Measurements from ENCODE around the gene HNF1A. TPM values are rescaled to one million over a fixed set of nuclear protein-coding genes. Genes with fewer than 3 reads are reported as not detected.

The HNF1A gene
- polyA plus RNA-seq (2013, experiment 1 of 2) = not detected
- not detected for polyA plus RNA-seq (2013, experiment 2 of 2)

DNA sequence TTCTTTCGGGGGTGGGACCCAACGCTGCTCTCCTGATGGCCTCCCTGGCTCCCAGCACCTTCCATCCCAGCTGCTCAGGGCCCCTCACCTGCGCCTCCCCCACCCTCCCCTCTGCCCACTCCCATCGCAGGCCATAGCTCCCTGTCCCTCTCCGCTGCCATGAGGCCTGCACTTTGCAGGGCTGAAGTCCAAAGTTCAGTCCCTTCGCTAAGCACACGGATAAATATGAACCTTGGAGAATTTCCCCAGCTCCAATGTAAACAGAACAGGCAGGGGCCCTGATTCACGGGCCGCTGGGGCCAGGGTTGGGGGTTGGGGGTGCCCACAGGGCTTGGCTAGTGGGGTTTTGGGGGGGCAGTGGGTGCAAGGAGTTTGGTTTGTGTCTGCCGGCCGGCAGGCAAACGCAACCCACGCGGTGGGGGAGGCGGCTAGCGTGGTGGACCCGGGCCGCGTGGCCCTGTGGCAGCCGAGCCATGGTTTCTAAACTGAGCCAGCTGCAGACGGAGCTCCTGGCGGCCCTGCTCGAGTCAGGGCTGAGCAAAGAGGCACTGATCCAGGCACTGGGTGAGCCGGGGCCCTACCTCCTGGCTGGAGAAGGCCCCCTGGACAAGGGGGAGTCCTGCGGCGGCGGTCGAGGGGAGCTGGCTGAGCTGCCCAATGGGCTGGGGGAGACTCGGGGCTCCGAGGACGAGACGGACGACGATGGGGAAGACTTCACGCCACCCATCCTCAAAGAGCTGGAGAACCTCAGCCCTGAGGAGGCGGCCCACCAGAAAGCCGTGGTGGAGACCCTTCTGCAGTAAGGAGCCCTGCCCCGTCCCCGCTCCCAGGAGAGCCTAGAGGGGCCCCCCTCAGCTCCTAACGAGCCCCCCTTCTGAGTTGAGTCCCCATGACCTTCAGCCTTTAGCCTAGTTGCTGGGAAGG lies at the start of gene HNF1A:
Gene HNF1A, plus strand, starts transcription at position 248 of the 924 bp plus-strand sequence. Its CDS starts 226 bp downstream, at position 474.
- Histone ChIP-seq H3K27ac (ENCODE audit: low read depth, low read length) (no peak within 1 kb of the TSS), H3K4me1 (ENCODE audit: insufficient read depth, low read length) (no peaks in the 10 kb centered on the region), H3K27me3 (ENCODE audit: insufficient read depth, low read length) (no peaks in the 10 kb centered on the region), H3K4me3 (ENCODE audit: low read length) (no peak within 1 kb of the TSS), H3K9ac (ENCODE audit: low read depth, low read length) (no peak within 1 kb of the TSS), H3K9me3 (ENCODE audit: insufficient read depth, low read depth, low read length) (no peaks in the 10 kb centered on the region), H3K36me3 (ENCODE audit: insufficient read depth, low read length) (no peaks in the 10 kb centered on the region)
- 92% methylated on average over 40 of the region's 40 CpGs for WGBS

- Histone ChIP-seq H3K4me3 (ENCODE audit: low read length) (no peak overlapping the region), H3K9me3 (ENCODE audit: insufficient read depth, low read depth, low read length) (no peaks in the 10 kb centered on the region), H3K4me1 (ENCODE audit: insufficient read depth, low read length) (peaks cover 20% of the 10 kb centered on the region), H3K9ac (ENCODE audit: low read depth, low read length) (peak overlapping the region; percentile 62), H3K27ac (ENCODE audit: low read depth, low read length) (peak overlapping the region; percentile 59; the same call in 1 of the 2 replicates), H3K36me3 (ENCODE audit: insufficient read depth, low read length) (no peaks in the 10 kb centered on the region), H3K27me3 (ENCODE audit: insufficient read depth, low read length) (no peaks in the 10 kb centered on the region)
- WGBS = 77% methylated on average over 13 of the region's 13 CpGs
Observed at GRCh38 chr12:120928864-120929652, 49.3 kb upstream of the HNF1A start.

DNA sequence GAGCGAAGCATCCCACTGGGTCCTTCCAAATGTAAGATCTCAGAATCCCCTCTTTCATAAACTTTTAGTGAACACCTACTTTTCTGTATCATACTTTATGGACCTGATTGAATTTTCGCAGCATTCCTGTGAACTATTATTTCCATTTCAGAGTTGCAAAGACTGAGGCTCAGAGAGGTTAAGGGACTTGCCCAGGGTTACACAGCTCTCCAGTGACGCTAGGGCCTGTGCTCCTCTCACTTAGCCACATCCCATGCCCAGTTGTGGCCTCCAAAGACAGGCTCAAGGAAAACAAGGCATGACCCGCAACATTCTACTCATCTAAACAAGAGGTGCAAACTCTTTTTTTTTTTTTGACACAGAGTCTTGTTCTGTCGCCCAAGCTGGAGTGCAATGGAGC lies 48.3 kb upstream of the HNF1A start:
- Histone ChIP-seq H3K4me3 (ENCODE audit: low read length) (no peak overlapping the region), H3K9ac (ENCODE audit: low read depth, low read length) (no peak overlapping the region), H3K4me1 (ENCODE audit: insufficient read depth, low read length) (peaks cover 20% of the 10 kb centered on the region), H3K9me3 (ENCODE audit: insufficient read depth, low read depth, low read length) (no peaks in the 10 kb centered on the region), H3K27me3 (ENCODE audit: insufficient read depth, low read length) (no peaks in the 10 kb centered on the region), H3K36me3 (ENCODE audit: insufficient read depth, low read length) (no peaks in the 10 kb centered on the region), H3K27ac (ENCODE audit: low read depth, low read length) (no peak overlapping the region)
- WGBS = 93% methylated on average over 5 of the region's 5 CpGs

DNA sequence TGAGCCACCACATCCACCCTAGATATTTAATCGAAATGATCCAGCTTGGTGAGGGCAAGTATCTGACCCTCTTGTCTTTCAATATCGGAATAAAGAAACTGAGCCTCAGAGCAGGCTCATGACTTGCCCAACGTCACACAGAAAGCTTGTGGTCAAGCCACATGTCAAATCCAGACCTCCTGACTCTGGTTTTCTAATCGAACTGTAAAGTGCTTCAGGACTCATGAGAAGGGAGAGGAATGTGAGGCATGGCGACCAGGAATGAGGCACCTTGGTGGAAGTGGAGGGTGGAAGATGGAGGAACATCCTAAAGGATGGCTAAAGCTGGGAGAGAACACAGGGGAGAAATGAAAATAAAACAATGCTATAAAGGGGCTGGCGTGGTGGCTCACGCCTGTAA lies 46.3 kb upstream of the HNF1A start:
- 0 out of 2 replicates have a peak, but pooled peaks cover 7% of the 10 kb centered on the region for H3K4me1 ChIP-seq (ENCODE audit: insufficient read depth, low read length)
- H3K4me3 ChIP-seq (ENCODE audit: low read length) = no peak overlapping the region
- H3K36me3 ChIP-seq (ENCODE audit: insufficient read depth, low read length) = no peaks in the 10 kb centered on the region
- H3K9me3 ChIP-seq (ENCODE audit: insufficient read depth, low read depth, low read length) = no peaks in the 10 kb centered on the region
- no peaks in the 10 kb centered on the region for H3K27me3 ChIP-seq (ENCODE audit: insufficient read depth, low read length)
- no peak overlapping the region for H3K9ac ChIP-seq (ENCODE audit: low read depth, low read length)
- 93% methylated on average over 7 of the region's 7 CpGs for WGBS
- no peak overlapping the region for H3K27ac ChIP-seq (ENCODE audit: low read depth, low read length)

GRCh38 chr12:120932956-120933526 lies 45.3 kb upstream of the HNF1A start:
- H3K4me1 ChIP-seq (ENCODE audit: insufficient read depth, low read length) = 0 out of 2 replicates have a peak, but pooled peaks cover 7% of the 10 kb centered on the region
- H3K27me3 ChIP-seq (ENCODE audit: insufficient read depth, low read length) = no peaks in the 10 kb centered on the region
- H3K4me3 ChIP-seq (ENCODE audit: low read length) = no peak overlapping the region
- no peaks in the 10 kb centered on the region for H3K36me3 ChIP-seq (ENCODE audit: insufficient read depth, low read length)
- no peak overlapping the region for H3K27ac ChIP-seq (ENCODE audit: low read depth, low read length)
- no peaks in the 10 kb centered on the region for H3K9me3 ChIP-seq (ENCODE audit: insufficient read depth, low read depth, low read length)
- no peak overlapping the region for H3K9ac ChIP-seq (ENCODE audit: low read depth, low read length)
- 89% methylated on average over 9 of the region's 9 CpGs for WGBS

DNA sequence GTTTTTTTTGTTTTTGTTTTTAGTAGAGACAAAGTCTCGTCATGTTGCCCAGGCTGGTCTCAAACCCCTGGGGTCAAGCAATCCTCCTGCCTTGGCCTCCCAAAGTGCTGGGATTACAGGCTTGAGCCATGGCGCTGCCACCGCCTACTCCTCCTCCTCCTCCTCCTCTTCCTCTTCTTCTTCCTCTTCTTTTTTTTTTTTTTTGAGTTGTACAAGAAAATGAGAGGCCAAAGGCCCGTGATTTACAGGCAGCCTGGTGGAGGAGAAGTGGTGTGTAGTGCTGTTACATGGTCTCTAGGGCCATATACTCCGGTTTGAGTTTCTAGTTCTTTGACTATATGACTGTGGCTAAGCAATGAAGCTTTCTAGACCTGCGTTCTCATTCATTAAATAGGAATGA lies 44.6 kb upstream of the HNF1A start:
- WGBS = 87% methylated on average over 5 of the region's 6 CpGs
- Histone ChIP-seq H3K36me3 (ENCODE audit: insufficient read depth, low read length) (no peaks in the 10 kb centered on the region), H3K4me1 (ENCODE audit: insufficient read depth, low read length) (0 out of 2 replicates have a peak, but pooled peaks cover 7% of the 10 kb centered on the region), H3K27me3 (ENCODE audit: insufficient read depth, low read length) (no peaks in the 10 kb centered on the region), H3K9me3 (ENCODE audit: insufficient read depth, low read depth, low read length) (no peaks in the 10 kb centered on the region), H3K27ac (ENCODE audit: low read depth, low read length) (no peak overlapping the region), H3K4me3 (ENCODE audit: low read length) (no peak overlapping the region), H3K9ac (ENCODE audit: low read depth, low read length) (no peak overlapping the region)

GRCh38 chr12:120936197-120936596 lies 42.1 kb upstream of the HNF1A start:
- WGBS = 69% methylated on average over 2 of the region's 2 CpGs
- Histone ChIP-seq H3K27ac (ENCODE audit: low read depth, low read length) (no peak overlapping the region), H3K4me1 (ENCODE audit: insufficient read depth, low read length) (no peaks in the 10 kb centered on the region), H3K27me3 (ENCODE audit: insufficient read depth, low read length) (no peaks in the 10 kb centered on the region), H3K36me3 (ENCODE audit: insufficient read depth, low read length) (no peaks in the 10 kb centered on the region), H3K9ac (ENCODE audit: low read depth, low read length) (no peak overlapping the region), H3K9me3 (ENCODE audit: insufficient read depth, low read depth, low read length) (no peaks in the 10 kb centered on the region), H3K4me3 (ENCODE audit: low read length) (no peak overlapping the region)

- no peaks in the 10 kb centered on the region for H3K4me1 ChIP-seq (ENCODE audit: insufficient read depth, low read length)
- no peak overlapping the region for H3K27ac ChIP-seq (ENCODE audit: low read depth, low read length)
- no peak overlapping the region for H3K4me3 ChIP-seq (ENCODE audit: low read length)
- no peak overlapping the region for H3K9ac ChIP-seq (ENCODE audit: low read depth, low read length)
- H3K9me3 ChIP-seq (ENCODE audit: insufficient read depth, low read depth, low read length) = no peaks in the 10 kb centered on the region
- 88% methylated on average over 2 of the region's 3 CpGs for WGBS
- H3K27me3 ChIP-seq (ENCODE audit: insufficient read depth, low read length) = no peaks in the 10 kb centered on the region
- no peaks in the 10 kb centered on the region for H3K36me3 ChIP-seq (ENCODE audit: insufficient read depth, low read length)
Observed at GRCh38 chr12:120938496-120938895, 39.8 kb upstream of the HNF1A start.

GRCh38 chr12:120939523-120939922 lies 38.8 kb upstream of the HNF1A start:
- Histone ChIP-seq H3K4me3 (ENCODE audit: low read length) (no peak overlapping the region), H3K27ac (ENCODE audit: low read depth, low read length) (no peak overlapping the region), H3K9me3 (ENCODE audit: insufficient read depth, low read depth, low read length) (no peaks in the 10 kb centered on the region), H3K27me3 (ENCODE audit: insufficient read depth, low read length) (no peaks in the 10 kb centered on the region), H3K9ac (ENCODE audit: low read depth, low read length) (no peak overlapping the region), H3K36me3 (ENCODE audit: insufficient read depth, low read length) (no peaks in the 10 kb centered on the region), H3K4me1 (ENCODE audit: insufficient read depth, low read length) (no peaks in the 10 kb centered on the region)
- 72% methylated on average over 3 of the region's 3 CpGs for WGBS

DNA sequence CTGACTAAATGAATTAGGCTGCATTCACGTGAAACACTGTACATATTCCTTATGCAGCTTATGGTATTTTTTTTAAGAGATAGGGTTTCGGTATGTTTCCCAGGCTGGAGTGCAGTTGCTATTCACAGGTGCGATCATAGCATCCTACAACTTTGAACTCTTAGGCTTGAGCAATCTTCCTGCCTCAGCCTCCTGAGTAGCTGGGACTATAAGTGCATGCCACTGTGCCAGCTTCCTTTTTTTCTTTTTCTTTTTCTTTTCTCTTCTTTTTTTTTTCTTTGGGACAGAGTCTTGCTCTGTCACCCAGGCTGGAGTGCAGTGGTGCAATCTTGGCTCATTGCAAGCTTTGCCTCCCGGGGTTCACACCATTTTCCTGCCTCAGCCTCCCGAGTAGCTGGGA lies 38.3 kb upstream of the HNF1A start:
- H3K9ac ChIP-seq (ENCODE audit: low read depth, low read length) = no peak overlapping the region
- no peak overlapping the region for H3K4me3 ChIP-seq (ENCODE audit: low read length)
- no peaks in the 10 kb centered on the region for H3K4me1 ChIP-seq (ENCODE audit: insufficient read depth, low read length)
- no peak overlapping the region for H3K27ac ChIP-seq (ENCODE audit: low read depth, low read length)
- H3K27me3 ChIP-seq (ENCODE audit: insufficient read depth, low read length) = no peaks in the 10 kb centered on the region
- 94% methylated on average over 5 of the region's 5 CpGs for WGBS
- H3K9me3 ChIP-seq (ENCODE audit: insufficient read depth, low read depth, low read length) = no peaks in the 10 kb centered on the region
- H3K36me3 ChIP-seq (ENCODE audit: insufficient read depth, low read length) = no peaks in the 10 kb centered on the region

DNA sequence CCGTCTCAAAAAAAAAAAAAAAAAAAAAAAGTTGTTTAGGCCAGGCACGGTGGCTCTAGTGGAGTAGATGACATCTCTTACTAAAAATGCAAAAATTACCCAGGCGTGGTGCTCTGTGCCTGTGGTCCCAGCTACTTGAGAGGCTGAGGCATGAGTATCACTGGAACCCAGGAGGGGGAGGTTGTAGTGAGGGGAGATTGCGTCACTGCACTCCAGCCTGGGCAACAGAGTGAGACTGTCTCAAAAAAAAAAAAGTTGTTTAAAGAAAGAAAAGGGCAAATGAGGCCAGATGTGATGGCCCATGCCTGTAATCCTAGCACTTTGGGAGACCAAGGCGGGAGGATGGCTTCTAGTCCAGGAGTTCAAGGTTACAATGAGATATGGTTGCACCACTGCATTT lies 37.5 kb upstream of the HNF1A start:
- no peaks in the 10 kb centered on the region for H3K36me3 ChIP-seq (ENCODE audit: insufficient read depth, low read length)
- 90% methylated on average over 3 of the region's 5 CpGs for WGBS

More for the DNA sequence above, 37.5 kb upstream of the HNF1A start:
- Histone ChIP-seq H3K9me3 (ENCODE audit: insufficient read depth, low read depth, low read length) (no peaks in the 10 kb centered on the region), H3K27ac (ENCODE audit: low read depth, low read length) (no peak overlapping the region), H3K9ac (ENCODE audit: low read depth, low read length) (no peak overlapping the region), H3K4me3 (ENCODE audit: low read length) (no peak overlapping the region), H3K4me1 (ENCODE audit: insufficient read depth, low read length) (no peaks in the 10 kb centered on the region), H3K27me3 (ENCODE audit: insufficient read depth, low read length) (no peaks in the 10 kb centered on the region)
